ENCODE measurements around the gene ACTR3C.
"Not testable (repeated sequence)": the region's sequence is repeated elsewhere in the genome, so short reads cannot be mapped to it uniquely, and the experiment has no call there.

Gene ACTR3C

GRCh38 chr7:150335108-150335773 lies 11.9 kb upstream of the ACTR3C start:
- no peak for DNase-seq (ENCODE audit: low spot score)

GRCh38 chr7:150334108-150334507 lies 10.8 kb upstream of the ACTR3C start:
- no peak for DNase-seq (ENCODE audit: low spot score)

- no peak for DNase-seq (ENCODE audit: low spot score)
Observed at GRCh38 chr7:150333659-150334058, 10.3 kb upstream of the ACTR3C start.

GRCh38 chr7:150332852-150333635 lies 9.7 kb upstream of the ACTR3C start:
- no peak for DNase-seq (ENCODE audit: low spot score)

GRCh38 chr7:150330211-150330885 lies 7.0 kb upstream of the ACTR3C start:
- no peak for DNase-seq (ENCODE audit: low spot score)

- no peak for DNase-seq (ENCODE audit: low spot score)
Observed at GRCh38 chr7:150329331-150330120, 6.2 kb upstream of the ACTR3C start.

GRCh38 chr7:150327308-150327707 lies 4.0 kb upstream of the ACTR3C start:
- no peak for DNase-seq (ENCODE audit: low spot score)

- DNase-seq (ENCODE audit: low spot score): no peak
Observed at GRCh38 chr7:150326657-150327268, 3.4 kb upstream of the ACTR3C start.

GRCh38 chr7:150325901-150326300 lies 2.6 kb upstream of the ACTR3C start:
- no peak for DNase-seq (ENCODE audit: low spot score)

GRCh38 chr7:150325110-150325611 lies 1.8 kb upstream of the ACTR3C start:
- DNase-seq (ENCODE audit: low spot score): no peak

- no peak for DNase-seq (ENCODE audit: low spot score)
Observed at GRCh38 chr7:150324373-150324961, 1.1 kb upstream of the ACTR3C start.

- no peak for DNase-seq (ENCODE audit: low spot score)
Observed at GRCh38 chr7:150323682-150324372, 482 bp upstream of the ACTR3C start.

- DNase-seq (ENCODE audit: low spot score): no peak
Observed at GRCh38 chr7:150322114-150322832, 1.1 kb downstream of the ACTR3C start.

- no peak for DNase-seq (ENCODE audit: low spot score)
Observed at GRCh38 chr7:150321788-150322113, 1.6 kb downstream of the ACTR3C start.

- no peak for DNase-seq (ENCODE audit: low spot score)
Observed at GRCh38 chr7:150317748-150318444, 5.4 kb downstream of the ACTR3C start.

- DNase-seq (ENCODE audit: low spot score): not testable (repeated sequence)
Observed at GRCh38 chr7:150316987-150317386, 6.4 kb downstream of the ACTR3C start.

- no peak for DNase-seq (ENCODE audit: low spot score)
Observed at GRCh38 chr7:150314639-150315239, 8.6 kb downstream of the ACTR3C start.

GRCh38 chr7:150313870-150314269 lies 9.5 kb downstream of the ACTR3C start:
- no peak for DNase-seq (ENCODE audit: low spot score)

- DNase-seq (ENCODE audit: low spot score): no peak
Observed at GRCh38 chr7:150313367-150313809, 10.0 kb downstream of the ACTR3C start.
